H9 (cell line): ENCODE measurements around the gene PHF20. TPM values are rescaled to one million over a fixed set of nuclear protein-coding genes. Genes with fewer than 3 reads are reported as not detected.
A peak's percentile ranks its signal among the peaks of the same experiment; 100 is the strongest.

ENCODE experiments used
- DNase-seq: peaks from one replicate; pipeline ENCODE4 v3.0.0-alpha.2; 2017
- H2AFZ ChIP-seq: one replicate; pipeline ENCODE4 v1.6.1; 2013; ENCODE audit warnings: mild to moderate bottlenecking, low read length, control low read depth, moderate library complexity
- H2AK5ac ChIP-seq: 2 replicates; pipeline ENCODE4 v1.6.1; 2013; ENCODE audit warnings: low read length, control low read depth, mixed read lengths; ENCODE audit not compliant: insufficient read length
- H2BK120ac ChIP-seq: one replicate; pipeline ENCODE4 v1.6.1; 2013; ENCODE audit warnings: low read depth, mild to moderate bottlenecking, low read length, control low read depth, inconsistent platforms; ENCODE audit not compliant: poor library complexity, severe bottlenecking
- H2BK12ac ChIP-seq: 2 replicates; pipeline ENCODE4 v1.6.1; 2013; ENCODE audit warnings: low read length, control low read depth, mixed read lengths, low read depth; ENCODE audit not compliant: insufficient read length
- H2BK15ac ChIP-seq: 2 replicates; pipeline ENCODE4 v1.6.1; 2013; ENCODE audit warnings: low read depth, low read length, control low read depth
- H2BK20ac ChIP-seq: one replicate; pipeline ENCODE4 v1.6.1; 2013; ENCODE audit warnings: low read depth, mild to moderate bottlenecking, low read length, control low read depth, inconsistent platforms; ENCODE audit not compliant: poor library complexity, severe bottlenecking
- H2BK5ac ChIP-seq: 2 replicates; pipeline ENCODE4 v1.6.1; 2013; ENCODE audit warnings: low read length, control low read depth, mixed read lengths; ENCODE audit not compliant: insufficient read length
- H3K14ac ChIP-seq: 2 replicates; pipeline ENCODE4 v1.6.1; 2013; ENCODE audit warnings: low read length, control low read depth; ENCODE audit not compliant: insufficient read depth
- H3K18ac ChIP-seq: 2 replicates; pipeline ENCODE4 v1.6.1; 2013; ENCODE audit warnings: low read depth, mild to moderate bottlenecking, mixed read lengths, low read length, control low read depth; ENCODE audit not compliant: insufficient read length
- H3K23ac ChIP-seq: 2 replicates; pipeline ENCODE4 v1.6.1; 2013; ENCODE audit warnings: low read length, control low read depth, mixed read lengths, low read depth; ENCODE audit not compliant: insufficient read length
- H3K23me2 ChIP-seq: 2 replicates; pipeline ENCODE4 v1.6.1; 2013; ENCODE audit warnings: low read depth, mild to moderate bottlenecking, mixed read lengths, low read length, control low read depth; ENCODE audit not compliant: insufficient read length, poor library complexity, severe bottlenecking
- H3K27ac ChIP-seq: 2 replicates; pipeline ENCODE4 v1.5.1; 2013; ENCODE audit warnings: low read length, control low read depth, mixed read lengths, low read depth; ENCODE audit not compliant: insufficient read length
- H3K27me3 ChIP-seq: 2 replicates; pipeline ENCODE4 v1.6.1; 2013; ENCODE audit warnings: low read length, control low read depth, inconsistent platforms; ENCODE audit not compliant: insufficient read depth
- H3K4ac ChIP-seq: 2 replicates; pipeline ENCODE4 v1.6.1; 2013; ENCODE audit warnings: low read depth, mild to moderate bottlenecking, control low read depth, inconsistent platforms, low read length, moderate library complexity
- H3K4me1 ChIP-seq: 2 replicates; pipeline ENCODE4 v1.6.1; 2013; ENCODE audit warnings: low read length, control low read depth, inconsistent platforms; ENCODE audit not compliant: insufficient read depth
- H3K4me2 ChIP-seq: 2 replicates; pipeline ENCODE4 v1.6.1; 2013; ENCODE audit warnings: low read length, control low read depth, mixed read lengths; ENCODE audit not compliant: insufficient read length, insufficient read depth
- H3K56ac ChIP-seq: 2 replicates; pipeline ENCODE4 v1.6.1; 2013; ENCODE audit warnings: low read depth, mild to moderate bottlenecking, mixed read lengths, low read length, control low read depth; ENCODE audit not compliant: insufficient read length
- H3K79me1 ChIP-seq: 2 replicates; pipeline ENCODE4 v1.6.1; 2013; ENCODE audit warnings: low read depth, mild to moderate bottlenecking, moderate library complexity, low read length, control low read depth, inconsistent platforms; ENCODE audit not compliant: insufficient read depth, poor library complexity, severe bottlenecking
- H3K79me2 ChIP-seq: 2 replicates; pipeline ENCODE4 v1.6.1; 2013; ENCODE audit warnings: low read length, control low read depth, inconsistent platforms; ENCODE audit not compliant: insufficient read depth
- H3K9ac ChIP-seq: 2 replicates; pipeline ENCODE4 v1.6.1; 2013; ENCODE audit warnings: low read length, control low read depth, mixed read lengths; ENCODE audit not compliant: insufficient read length; ENCODE audit errors: extremely low read depth
- H3K9me3 ChIP-seq: one replicate; pipeline ENCODE4 v1.6.1; 2013; ENCODE audit warnings: low read depth, low read length, inconsistent platforms; ENCODE audit not compliant: control insufficient read depth
- H3T11ph ChIP-seq: one replicate; pipeline ENCODE4 v1.6.1; 2013; ENCODE audit warnings: mild to moderate bottlenecking, low read length, control low read depth, inconsistent platforms
- H4K20me1 ChIP-seq: one replicate; pipeline ENCODE4 v1.6.1; 2013; ENCODE audit not compliant: control insufficient read depth, insufficient read length, insufficient read depth
- H4K5ac ChIP-seq: 2 replicates; pipeline ENCODE4 v1.6.1; 2013; ENCODE audit warnings: low read depth, mild to moderate bottlenecking, mixed read lengths, low read length, control low read depth; ENCODE audit not compliant: insufficient read length
- H4K8ac ChIP-seq: replicated peaks from 2 replicates; pipeline ENCODE4 v1.6.1; 2013; ENCODE audit warnings: low read length, control low read depth, mixed read lengths, low read depth; ENCODE audit not compliant: insufficient read length
- H4K91ac ChIP-seq: 2 replicates; pipeline ENCODE4 v1.6.1; 2013; ENCODE audit warnings: low read depth, mild to moderate bottlenecking, moderate library complexity, mixed read lengths, low read length, control low read depth; ENCODE audit not compliant: insufficient read length
- H3K27ac Mint-ChIP-seq, 3 experiments: 2 replicates in 2 of 3; 3 replicates in 1 of 3; pipeline ENCODE4 v1.8.0; 2020 to 2021; ENCODE audit warnings: mixed read lengths in 3 of 3, mild to moderate bottlenecking in 1 of 3, moderate library complexity in 1 of 3
- H3K27me3 Mint-ChIP-seq: 2 replicates; pipeline ENCODE4 v1.8.0; 2021; ENCODE audit warnings: low read depth, mild to moderate bottlenecking, moderate library complexity, mixed read lengths
- H3K36me3 Mint-ChIP-seq, 3 experiments: 2 replicates in 2 of 3; 3 replicates in 1 of 3; pipeline ENCODE4 v1.8.0; 2020 to 2021; ENCODE audit warnings: low read depth in 3 of 3, mixed read lengths in 3 of 3; ENCODE audit not compliant: insufficient read depth in 1 of 3
- H3K4me1 Mint-ChIP-seq, 2 experiments: 2 replicates each; pipeline ENCODE4 v1.8.0; 2020; ENCODE audit warnings: mixed read lengths in 2 of 2
- H3K4me3 Mint-ChIP-seq, 2 experiments: 2 replicates in 1 of 2; 3 replicates in 1 of 2; pipeline ENCODE4 v1.8.0; 2020 to 2021; ENCODE audit warnings: mild to moderate bottlenecking in 2 of 2, mixed read lengths in 2 of 2, moderate library complexity in 1 of 2
- H3K9me3 Mint-ChIP-seq, 2 experiments: 2 replicates in 1 of 2; 3 replicates in 1 of 2; pipeline ENCODE4 v1.8.0; 2020; ENCODE audit warnings: mild to moderate bottlenecking in 2 of 2, mixed read lengths in 2 of 2, moderate library complexity in 1 of 2
- WGBS: extraction: QIAGEN DNeasy Blood & Tissue Kit; methylation state at CpG from one replicate; pipeline ENCODE4 v1.1.7; 2013; ENCODE audit warnings: missing lambda C conversion rate, low lambda C conversion rate, mixed read lengths; ENCODE audit not compliant: insufficient read length; ENCODE audit errors: extremely low coverage; 5-methylcytosine and 5-hydroxymethylcytosine counted together
- total RNA-seq: library from RNA; stranded (reverse); gene quantifications from 2 replicates; pipeline ENCODE4 v1.2.1, GENCODE V29; 2021
- TF ChIP-seq, protein P1 (sequence below): fragments of 200-600 bp; sonication (generic); conservative IDR thresholded peaks from 3 replicates; pipeline ENCODE4 v1.8.0; 2021; ENCODE audit warnings: antibody characterized with exemption, mild to moderate bottlenecking

The PHF20 gene
- total RNA-seq, 1 experiment from 2014 or later = 50.3 TPM

GRCh38 chr20:35741892-35742740 is 29.7 kb upstream of the PHF20 start, which contains the start of gene RBM39:
RBM39 (minus strand) TSS chr20:35742260; CDS start chr20:35740874, 1,386 bp downstream.
- H3K14ac ChIP-seq = peak within 1 kb of the TSS; percentile 100
- no peaks in the 10 kb centered on the region; the same call in 1 of the 2 replicates for H3K27me3 Mint-ChIP-seq
- peak within 1 kb of the TSS; percentile 71 for H3K56ac ChIP-seq
- peak within 1 kb of the TSS; percentile 100 for H3K4ac ChIP-seq
- peak within 1 kb of the TSS; percentile 7 for H2AK5ac ChIP-seq
- H2BK20ac ChIP-seq = peak within 1 kb of the TSS; percentile 99
- H3K9me3 ChIP-seq = no peaks in the 10 kb centered on the region
- H3K9me3 Mint-ChIP-seq = peaks cover 3 to 6% of the 10 kb centered on the region in 2 experiments; a peak in 4 of 5 replicates
- peaks cover 36 to 48% (median 43%) of the 10 kb centered on the region in 3 experiments for H3K36me3 Mint-ChIP-seq
- H3K27me3 ChIP-seq = no peaks in the 10 kb centered on the region
- H3K4me1 ChIP-seq = no peaks in the 10 kb centered on the region
- peak within 1 kb of the TSS; percentile 98 for H4K5ac ChIP-seq
- H2BK5ac ChIP-seq = peak within 1 kb of the TSS; percentile 46
- peaks cover 4% of the 10 kb centered on the region for H3K23me2 ChIP-seq
- H3K27ac ChIP-seq = peak within 1 kb of the TSS; percentile 57
- H2BK120ac ChIP-seq = peak within 1 kb of the TSS; percentile 91
- peak within 1 kb of the TSS; percentile 99 to 100 (median 100) for H3K27ac Mint-ChIP-seq
- DNase-seq = peak; percentile 100
- H3K9ac ChIP-seq = peak within 1 kb of the TSS; percentile 96
- H4K8ac ChIP-seq = peak within 1 kb of the TSS; percentile 80
- peak within 1 kb of the TSS; percentile 57 for H3T11ph ChIP-seq
- no peak within 1 kb of the TSS for H2AFZ ChIP-seq
- H3K23ac ChIP-seq = no peak within 1 kb of the TSS
- peaks cover 25% of the 10 kb centered on the region for H3K79me2 ChIP-seq
- H3K4me1 Mint-ChIP-seq = peaks cover 25 to 30% of the 10 kb centered on the region in 2 experiments
- H2BK12ac ChIP-seq = peak within 1 kb of the TSS; percentile 42
- peaks cover 4% of the 10 kb centered on the region for H3K79me1 ChIP-seq
- no peaks in the 10 kb centered on the region for H4K20me1 ChIP-seq
- H2BK15ac ChIP-seq = no peak within 1 kb of the TSS
- peak within 1 kb of the TSS; percentile 100 for H4K91ac ChIP-seq
- H3K4me3 Mint-ChIP-seq = peak within 1 kb of the TSS; percentile 99
- TF ChIP-seq, protein P1, sequence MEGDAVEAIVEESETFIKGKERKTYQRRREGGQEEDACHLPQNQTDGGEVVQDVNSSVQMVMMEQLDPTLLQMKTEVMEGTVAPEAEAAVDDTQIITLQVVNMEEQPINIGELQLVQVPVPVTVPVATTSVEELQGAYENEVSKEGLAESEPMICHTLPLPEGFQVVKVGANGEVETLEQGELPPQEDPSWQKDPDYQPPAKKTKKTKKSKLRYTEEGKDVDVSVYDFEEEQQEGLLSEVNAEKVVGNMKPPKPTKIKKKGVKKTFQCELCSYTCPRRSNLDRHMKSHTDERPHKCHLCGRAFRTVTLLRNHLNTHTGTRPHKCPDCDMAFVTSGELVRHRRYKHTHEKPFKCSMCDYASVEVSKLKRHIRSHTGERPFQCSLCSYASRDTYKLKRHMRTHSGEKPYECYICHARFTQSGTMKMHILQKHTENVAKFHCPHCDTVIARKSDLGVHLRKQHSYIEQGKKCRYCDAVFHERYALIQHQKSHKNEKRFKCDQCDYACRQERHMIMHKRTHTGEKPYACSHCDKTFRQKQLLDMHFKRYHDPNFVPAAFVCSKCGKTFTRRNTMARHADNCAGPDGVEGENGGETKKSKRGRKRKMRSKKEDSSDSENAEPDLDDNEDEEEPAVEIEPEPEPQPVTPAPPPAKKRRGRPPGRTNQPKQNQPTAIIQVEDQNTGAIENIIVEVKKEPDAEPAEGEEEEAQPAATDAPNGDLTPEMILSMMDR = peak; percentile 49
- H3K18ac ChIP-seq = peak within 1 kb of the TSS; percentile 96
- H3K4me2 ChIP-seq = peak within 1 kb of the TSS; percentile 62
- no CpG with 5 or more reads among the region's 66 CpGs for WGBS
